Measurements from ENCODE around the gene ABI3. TPM values are rescaled to one million over a fixed set of nuclear protein-coding genes. Genes with fewer than 3 reads are reported as not detected.
A peak's percentile ranks its signal among the peaks of the same experiment; 100 is the strongest.
"Not testable (repeated sequence)": the region's sequence is repeated elsewhere in the genome, so short reads cannot be mapped to it uniquely, and the experiment has no call there.

ABI3 gene
- total RNA-seq, 4 donors from 2014 or later: 1.1 to 6.6 (median 5.0) TPM

- no peak for TF ChIP-seq POLR2AphosphoS5 (IDR thresholded peaks at IDR 0.05)
- TF ChIP-seq EP300 (IDR thresholded peaks at IDR 0.05): no peak
- TF ChIP-seq, protein P1, sequence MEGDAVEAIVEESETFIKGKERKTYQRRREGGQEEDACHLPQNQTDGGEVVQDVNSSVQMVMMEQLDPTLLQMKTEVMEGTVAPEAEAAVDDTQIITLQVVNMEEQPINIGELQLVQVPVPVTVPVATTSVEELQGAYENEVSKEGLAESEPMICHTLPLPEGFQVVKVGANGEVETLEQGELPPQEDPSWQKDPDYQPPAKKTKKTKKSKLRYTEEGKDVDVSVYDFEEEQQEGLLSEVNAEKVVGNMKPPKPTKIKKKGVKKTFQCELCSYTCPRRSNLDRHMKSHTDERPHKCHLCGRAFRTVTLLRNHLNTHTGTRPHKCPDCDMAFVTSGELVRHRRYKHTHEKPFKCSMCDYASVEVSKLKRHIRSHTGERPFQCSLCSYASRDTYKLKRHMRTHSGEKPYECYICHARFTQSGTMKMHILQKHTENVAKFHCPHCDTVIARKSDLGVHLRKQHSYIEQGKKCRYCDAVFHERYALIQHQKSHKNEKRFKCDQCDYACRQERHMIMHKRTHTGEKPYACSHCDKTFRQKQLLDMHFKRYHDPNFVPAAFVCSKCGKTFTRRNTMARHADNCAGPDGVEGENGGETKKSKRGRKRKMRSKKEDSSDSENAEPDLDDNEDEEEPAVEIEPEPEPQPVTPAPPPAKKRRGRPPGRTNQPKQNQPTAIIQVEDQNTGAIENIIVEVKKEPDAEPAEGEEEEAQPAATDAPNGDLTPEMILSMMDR (IDR thresholded peaks at IDR 0.05): no peak
- peak in 1 of 2 donors; percentile 17 for TF ChIP-seq POLR2A (IDR thresholded peaks at IDR 0.05)
- Histone ChIP-seq H3K4me1 (peaks cover 0 to 18% (median 3%) of the 10 kb centered on the region in 3 donors), H3K27me3 (peaks cover 8% of the 10 kb centered on the region), H3K36me3 (no peaks in the 10 kb centered on the region), H3K4me3 (peak overlapping the region; percentile 32 to 64), H3K9me3 (no peaks in the 10 kb centered on the region), H3K27ac (peak overlapping the region in 3 of 4 donors; percentile 40 to 83 (median 75))
- WGBS, 2 donors (ENCODE audit: low coverage in 1 of 2): no CpG with 5 or more reads among the region's 77 CpGs
- peak; percentile 82 for ATAC-seq
These were observed 49.7 kb downstream of the ABI3 start for GRCh38 chr17:49260011-49260816.

- no peak for ATAC-seq
- H3K27ac ChIP-seq: peak overlapping the region in 3 of 4 donors; percentile 40 to 83 (median 75)
- WGBS, 2 donors (ENCODE audit: low coverage in 1 of 2): 31 to 100% methylated on average over 1 to 5 of the region's 11 CpGs
These were observed 50.3 kb downstream of the ABI3 start for GRCh38 chr17:49260817-49261291.

DNA sequence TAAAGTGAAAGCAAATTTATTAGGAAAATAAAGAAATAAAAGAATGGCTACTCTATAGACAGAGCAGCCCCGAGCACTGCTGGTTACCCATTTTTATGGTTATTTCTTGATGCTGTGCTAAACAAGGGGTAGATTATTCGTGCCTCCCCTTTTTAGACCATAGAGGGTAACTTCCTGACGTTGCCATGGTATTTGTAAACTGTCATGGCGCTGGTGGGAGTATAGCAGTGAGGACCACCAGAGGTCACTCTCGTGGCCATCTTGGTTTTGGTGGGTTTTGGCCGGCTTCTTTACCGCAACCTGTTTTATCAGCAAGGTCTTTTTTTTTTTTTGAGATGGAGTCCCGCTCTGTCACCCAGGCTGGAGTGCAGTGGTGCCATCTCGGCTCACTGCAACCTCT lies 51.0 kb downstream of the ABI3 start:
- not testable (repeated sequence) for H3K27me3 ChIP-seq, H3K4me3 ChIP-seq, ATAC-seq, H3K9me3 ChIP-seq, H3K27ac ChIP-seq, H3K36me3 ChIP-seq
- H3K4me1 ChIP-seq: peaks cover 0 to 18% (median 3%) of the 10 kb centered on the region in 3 donors
- 78 to 93% methylated on average over 8 to 9 of the region's 9 CpGs for WGBS, 2 donors (ENCODE audit: low coverage in 1 of 2)

More at GRCh38 chr17:49260817-49261291, 50.3 kb downstream of the ABI3 start:
- Histone ChIP-seq H3K4me1 (peaks cover 0 to 18% (median 3%) of the 10 kb centered on the region in 3 donors), H3K36me3 (no peaks in the 10 kb centered on the region), H3K4me3 (peak overlapping the region; percentile 32 to 64), H3K27me3 (peaks cover 8% of the 10 kb centered on the region), H3K9me3 (no peaks in the 10 kb centered on the region)
- no peak for TF ChIP-seq POLR2A (IDR thresholded peaks at IDR 0.05)

DNA sequence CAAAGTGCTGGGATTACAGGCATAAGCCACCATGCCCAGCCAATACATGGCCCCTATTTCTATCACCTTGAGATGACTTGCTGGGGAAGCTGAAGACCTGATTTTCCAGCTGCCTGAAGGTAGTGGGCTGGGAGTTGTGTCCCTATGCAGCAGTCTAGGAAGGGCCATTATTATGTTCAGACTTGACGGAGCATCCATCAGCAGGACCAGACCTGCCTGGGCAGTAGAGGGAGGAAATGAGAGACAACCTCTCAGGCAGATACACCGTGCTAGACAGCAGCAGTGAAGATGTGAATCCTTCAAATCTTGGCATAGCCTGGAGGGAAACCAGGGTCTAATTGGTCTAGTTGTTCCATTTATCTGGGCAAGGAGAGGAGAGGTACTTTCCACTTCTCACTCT lies 55.7 kb downstream of the ABI3 start:
- Histone ChIP-seq H3K4me1 (peaks cover 0 to 1% (median 0%) of the 10 kb centered on the region in 3 donors), H3K27ac (no peak overlapping the region), H3K9me3 (no peaks in the 10 kb centered on the region), H3K36me3 (no peaks in the 10 kb centered on the region), H3K27me3 (peaks cover 16% of the 10 kb centered on the region), H3K4me3 (no peak overlapping the region)
- TF ChIP-seq EP300 (IDR thresholded peaks at IDR 0.05): no peak
- WGBS, 2 donors (ENCODE audit: low coverage in 1 of 2): no CpG with 5 or more reads among the region's 2 CpGs
- ATAC-seq: no peak

- H3K9me3 ChIP-seq: no peaks in the 10 kb centered on the region
- ATAC-seq: no peak
- H3K36me3 ChIP-seq: no peaks in the 10 kb centered on the region
- no peak overlapping the region for H3K4me3 ChIP-seq
- WGBS, 2 donors (ENCODE audit: low coverage in 1 of 2): 63 to 90% methylated on average over 1 to 2 of the region's 3 CpGs
- no peak overlapping the region for H3K27ac ChIP-seq
- H3K4me1 ChIP-seq: no peaks in the 10 kb centered on the region
- TF ChIP-seq, protein P1 (IDR thresholded peaks at IDR 0.05): no peak
- TF ChIP-seq POLR2AphosphoS5 (IDR thresholded peaks at IDR 0.05) (no peak), EP300 (IDR thresholded peaks at IDR 0.05) (no peak)
- H3K27me3 ChIP-seq: peaks cover 8% of the 10 kb centered on the region
These were observed 57.4 kb downstream of the ABI3 start for GRCh38 chr17:49267912-49268311.

- peaks cover 8% of the 10 kb centered on the region for H3K27me3 ChIP-seq
- H3K36me3 ChIP-seq: no peaks in the 10 kb centered on the region
- WGBS, 2 donors (ENCODE audit: low coverage in 1 of 2): 55 to 65% methylated on average over 2 of the region's 5 CpGs
These were observed 58.8 kb downstream of the ABI3 start for GRCh38 chr17:49269356-49269755.

More at GRCh38 chr17:49269356-49269755, 58.8 kb downstream of the ABI3 start:
- H3K4me1 ChIP-seq: no peaks in the 10 kb centered on the region
- no peak overlapping the region for H3K4me3 ChIP-seq
- ATAC-seq: no peak
- TF ChIP-seq POLR2A (IDR thresholded peaks at IDR 0.05) (no peak), POLR2AphosphoS5 (IDR thresholded peaks at IDR 0.05) (no peak), EP300 (IDR thresholded peaks at IDR 0.05) (no peak)
- TF ChIP-seq, protein P1 (IDR thresholded peaks at IDR 0.05): no peak
- no peaks in the 10 kb centered on the region for H3K9me3 ChIP-seq
- no peak overlapping the region for H3K27ac ChIP-seq

Other genes starting within 250 kb of the ABI3 start
- not detected for gene GIP, start 242.1 kb upstream of the ABI3 start, total RNA-seq
- under 1 TPM in 1 of 4 donors, not detected in 3; 0.04 TPM for gene IGF2BP1, start 213.3 kb upstream of the ABI3 start, total RNA-seq
- not detected for gene B4GALNT2, start 77.9 kb upstream of the ABI3 start, total RNA-seq
- 1 to 10 TPM in 2 of 4 donors, not detected in 2; 1.2 TPM for gene GNGT2, start 133 bp upstream of the ABI3 start, total RNA-seq
- under 1 TPM in 3 of 4 donors, not detected in 1; 0.13 to 0.92 (median 0.39) TPM for gene PHOSPHO1, start 20.1 kb downstream of the ABI3 start, total RNA-seq
- gene ZNF652, start 151.5 kb downstream of the ABI3 start, total RNA-seq: 100 to 1,000 TPM in 2 of 4 donors, 10 to 100 TPM in 2; 56.0 to 124 (median 92.2) TPM
- 100 to 1,000 TPM in 3 of 4 donors, 10 to 100 TPM in 1; 98.7 to 108 (median 102) TPM for gene PHB1, start 204.2 kb downstream of the ABI3 start, total RNA-seq

Measured in gastroesophageal sphincter (tissue), 4 donors.